Body of pancreas (tissue), 4 donors: Measurements from ENCODE around the gene CDH4.

Source experiments
- CTCF ChIP-seq, 7 experiments: fragments of 450-650 bp in 4 of 7; fragments of 200-600 bp in 3 of 7; sonication (generic) in 3 of 7; IDR thresholded peaks; one replicate each; pipeline ENCODE4 v1.5.1; 2016 to 2019; ENCODE audit warnings: antibody characterized with exemption in 7 of 7
- POLR2A ChIP-seq, 3 donors: fragments of 450-650 bp; IDR thresholded peaks; one replicate each; pipeline ENCODE4 v1.6.1; 2016; ENCODE audit warnings: antibody characterized with exemption in 3 of 3, mild to moderate bottlenecking in 2 of 3

GRCh38 chr20:61929971-61930666 lies 678.1 kb downstream of the CDH4 start:
- TF ChIP-seq POLR2A (IDR thresholded peaks at IDR 0.05) (no peak), CTCF (IDR thresholded peaks at IDR 0.05) (no peak)
